ENCODE measurements around the gene LY86. TPM values are rescaled to one million over a fixed set of nuclear protein-coding genes. Genes with fewer than 3 reads are reported as not detected.

Gene LY86
- total and polyA plus RNA-seq, 9 donors: 1.3 to 13.8 (median 2.3) TPM

GRCh38 chr6:6587696-6588063 lies 840 bp upstream of the LY86 start:
- intact Hi-C loops (cut with DNase I): no loop called here

GRCh38 chr6:6588924-6589709 lies 597 bp downstream of the LY86 start:
- H3K36me3 ChIP-seq: no peaks in the 10 kb centered on the region
- no peaks in the 10 kb centered on the region for H3K27me3 ChIP-seq
- DNase-seq: no peak
- intact Hi-C loops (cut with DNase I): no loop called here
- no peak overlapping the region for H3K4me3 ChIP-seq
- TF ChIP-seq POLR2A (IDR thresholded peaks at IDR 0.05) (no peak), CTCF (IDR thresholded peaks at IDR 0.05) (no peak), EP300 (IDR thresholded peaks at IDR 0.05) (no peak)
- no peaks in the 10 kb centered on the region for H3K4me1 ChIP-seq (ENCODE audit: insufficient read depth)
- 63 to 85% (median 76%) methylated on average over 7 to 8 of the region's 8 CpGs for WGBS, 3 donors
- no peaks in the 10 kb centered on the region for H3K9me3 ChIP-seq
- no peak overlapping the region for H3K27ac ChIP-seq

More at GRCh38 chr6:6587696-6588063, 840 bp upstream of the LY86 start:
- Histone ChIP-seq H3K4me1 (ENCODE audit: insufficient read depth) (no peaks in the 10 kb centered on the region), H3K9me3 (no peaks in the 10 kb centered on the region), H3K27me3 (no peaks in the 10 kb centered on the region), H3K27ac (no peak overlapping the region), H3K36me3 (no peaks in the 10 kb centered on the region), H3K4me3 (no peak overlapping the region)
- TF ChIP-seq CTCF (IDR thresholded peaks at IDR 0.05): no peak
- no peak for TF ChIP-seq POLR2A (IDR thresholded peaks at IDR 0.05)
- no peak for DNase-seq
- WGBS, 3 donors: 57 to 91% (median 79%) methylated on average over 1 of the region's 1 CpG

- Histone ChIP-seq H3K4me3 (no peak overlapping the region), H3K9me3 (no peaks in the 10 kb centered on the region), H3K36me3 (no peaks in the 10 kb centered on the region), H3K4me1 (ENCODE audit: insufficient read depth) (no peaks in the 10 kb centered on the region), H3K27me3 (no peaks in the 10 kb centered on the region), H3K27ac (no peak overlapping the region)
- 85 to 93% (median 89%) methylated on average over 2 of the region's 2 CpGs for WGBS, 3 donors
- intact Hi-C loops (cut with DNase I): no loop called here
- no peak for TF ChIP-seq POLR2A (IDR thresholded peaks at IDR 0.05)
- TF ChIP-seq CTCF (IDR thresholded peaks at IDR 0.05): no peak
- TF ChIP-seq EP300 (IDR thresholded peaks at IDR 0.05): no peak
- no peak for DNase-seq
Observed at GRCh38 chr6:6590530-6590929, 2.0 kb downstream of the LY86 start.

GRCh38 chr6:6591778-6592465 lies 3.4 kb downstream of the LY86 start:
- no peaks in the 10 kb centered on the region for H3K36me3 ChIP-seq
- H3K9me3 ChIP-seq: no peaks in the 10 kb centered on the region
- H3K4me3 ChIP-seq: no peak overlapping the region
- no peak overlapping the region for H3K27ac ChIP-seq
- no peak for DNase-seq
- intact Hi-C loops (cut with DNase I): no loop called here
- TF ChIP-seq CTCF (IDR thresholded peaks at IDR 0.05) (no peak), POLR2A (IDR thresholded peaks at IDR 0.05) (no peak), EP300 (IDR thresholded peaks at IDR 0.05) (no peak)
- no peaks in the 10 kb centered on the region for H3K27me3 ChIP-seq
- H3K4me1 ChIP-seq (ENCODE audit: insufficient read depth): no peaks in the 10 kb centered on the region
- WGBS, 3 donors: 52 to 78% (median 73%) methylated on average over 9 of the region's 9 CpGs
